ENCODE data around the gene TMEM150C. TPM values are rescaled to one million over a fixed set of nuclear protein-coding genes. Genes with fewer than 3 reads are reported as not detected.

TMEM150C gene
- 0.38 and 0.85 TPM in 2 replicates for total RNA-seq

GRCh38 chr4:82561786-82562563 lies at the start of gene TMEM150C:
Gene TMEM150C, minus strand, starts transcription at chr4:82561988. Its CDS starts 57,331 bp downstream, at chr4:82504657.

Other genes with a start within 250 kb of the TMEM150C start
- 13.8 and 27.8 TPM in 2 replicates for gene HNRNPD, start 188.0 kb downstream of the TMEM150C start, total RNA-seq
- 130 and 211 TPM in 2 replicates for gene HNRNPDL, start 131.5 kb downstream of the TMEM150C start, total RNA-seq
- 55.2 and 73.6 TPM in 2 replicates for gene ENOPH1, start 131.4 kb downstream of the TMEM150C start, total RNA-seq
- gene SCD5, start 236.8 kb upstream of the TMEM150C start, total RNA-seq, result 16.3 and 25.7 TPM in 2 replicates